Measurements from ENCODE around the gene DNAJC11.

The DNAJC11 gene

GRCh38 chr1:6599141-6599975 lies 102.3 kb downstream of the DNAJC11 start:
- peak; percentile 78 for DNase-seq

- no peak for DNase-seq
Observed at GRCh38 chr1:6597777-6598131, 103.9 kb downstream of the DNAJC11 start.

- no peak for DNase-seq
Observed at GRCh38 chr1:6596886-6597776, 104.5 kb downstream of the DNAJC11 start.

GRCh38 chr1:6596351-6596750 lies 105.3 kb downstream of the DNAJC11 start:
- no peak for DNase-seq

- no peak for DNase-seq
Observed at GRCh38 chr1:6594977-6595740, 106.5 kb downstream of the DNAJC11 start.

GRCh38 chr1:6593810-6594209 lies 107.8 kb downstream of the DNAJC11 start:
- DNase-seq, result no peak

GRCh38 chr1:6592865-6593593 lies 108.6 kb downstream of the DNAJC11 start:
- DNase-seq, result no peak

- DNase-seq, result no peak
Observed at GRCh38 chr1:6592441-6592840, 109.2 kb downstream of the DNAJC11 start.

- no peak for DNase-seq
Observed at GRCh38 chr1:6591644-6592043, 110.0 kb downstream of the DNAJC11 start.

- DNase-seq, result no peak
Observed at GRCh38 chr1:6591222-6591621, 110.4 kb downstream of the DNAJC11 start.

- DNase-seq, result no peak
Observed at GRCh38 chr1:6590046-6590445, 111.6 kb downstream of the DNAJC11 start.

- DNase-seq, result no peak
Observed at GRCh38 chr1:6588893-6589520, 112.6 kb downstream of the DNAJC11 start.

- DNase-seq, result no peak
Observed at GRCh38 chr1:6588128-6588892, 113.3 kb downstream of the DNAJC11 start.

- no peak for DNase-seq
Observed at GRCh38 chr1:6587261-6588005, 114.2 kb downstream of the DNAJC11 start.

- DNase-seq, result no peak
Observed at GRCh38 chr1:6586404-6586816, 115.2 kb downstream of the DNAJC11 start.

GRCh38 chr1:6585841-6586240 lies 115.8 kb downstream of the DNAJC11 start:
- DNase-seq, result no peak

- no peak for DNase-seq
Observed at GRCh38 chr1:6585081-6585722, 116.4 kb downstream of the DNAJC11 start.

All from activated CD4-positive, alpha-beta T cell treated with anti-CD3 and anti-CD28 coated beads for 48 hours (primary cell).